Motor neuron (in vitro differentiated cells): Measurements from ENCODE around the gene GRIN2A. TPM values are rescaled to one million over a fixed set of nuclear protein-coding genes. Genes with fewer than 3 reads are reported as not detected.

ENCODE experiments used
- ATAC-seq, 8 experiments: fragments of 200-7000 bp; cut with Tn5 transposase; replicated peaks in 6 of 8; 2 replicates each; pipeline ENCODE4 v1.8.0; 2021; ENCODE audit warnings: mild to moderate bottlenecking in 8 of 8, moderate library complexity in 8 of 8
- H3K27ac ChIP-seq, 2 donors: fragments of 250-450 bp; sonication (Bioruptor Pico); 2 replicates each; pipeline ENCODE4 v1.9.0; 2021; ENCODE audit warnings: antibody characterized with exemption in 2 of 2, mild to moderate bottlenecking in 2 of 2, moderate library complexity in 1 of 2
- H3K4me1 ChIP-seq, 2 donors: fragments of 250-450 bp; sonication (Bioruptor Pico); replicated peaks in 1 of 2; 2 replicates each; pipeline ENCODE4 v1.6.1; 2021; ENCODE audit warnings: antibody characterized with exemption in 2 of 2, mild to moderate bottlenecking in 2 of 2, moderate library complexity in 1 of 2
- H3K4me3 ChIP-seq, 5 donors: fragments of 250-450 bp; sonication (Bioruptor Pico); 2 replicates each; pipeline ENCODE4 v1.9.0; 2021; ENCODE audit warnings: antibody characterized with exemption in 5 of 5, mild to moderate bottlenecking in 5 of 5, moderate library complexity in 4 of 5
- WGBS, 10 experiments: fragments of 450-650 bp; shearing (Covaris generic); methylation state at CpG; one replicate each; pipeline ENCODE4 v1.0.0; 2022; 5-methylcytosine and 5-hydroxymethylcytosine counted together
- in situ Hi-C, 9 experiments: fragments of 400-800 bp; cut with MboI; loops; one replicate each; pipeline ENCODE4 v1.15.0; 2021; ENCODE audit warnings: low sequenced_read_pairs in 9 of 9, low pct_unique_long_range_greater_than_20kb in 2 of 9; ENCODE audit not compliant: unreplicated experiment in 9 of 9
- total RNA-seq, 8 experiments: library from RNA; unstranded; fragments of 300-600 nt; gene quantifications; 2 replicates each; pipeline versions ENCODE4 v1.2.3 to v1.2.4, GENCODE V29; 2022

Gene GRIN2A
- 10 to 100 TPM in 1 of 8 experiments, 1 to 10 TPM in 4, under 1 TPM in 3; 0.14 to 21.2 (median 2.9) TPM for total RNA-seq

- H3K4me3 ChIP-seq, result peak within 1 kb of the TSS; percentile 47 to 55 (median 49)
- peak; percentile 10 to 51 (median 33) for ATAC-seq
- H3K4me1 ChIP-seq, result peaks cover 6 to 18% of the 10 kb centered on the region in 2 donors
- 0% methylated on average over 3 to 6 of the region's 64 CpGs; no CpG with 5 or more reads in 8 of the 10 experiments for WGBS, 10 experiments
- in situ Hi-C loops, result loop anchor here in 3 of 9 experiments (5.0 to 25.0 kb wide), 3 partner anchors 920 to 1020 kb away; no protein-coding TSS in a partner anchor
- H3K27ac ChIP-seq, result peak within 1 kb of the TSS in 1 of 2 donors; percentile 3
These were observed at the start of gene GRIN2A for GRCh38 chr16:10182222-10183053. Gene GRIN2A, minus strand, starts transcription at chr16:10182428. Its CDS starts 2,017 bp downstream, at chr16:10180411.

- Histone ChIP-seq H3K27ac (no peak overlapping the region), H3K4me1 (no peaks in the 10 kb centered on the region), H3K4me3 (no peak overlapping the region)
- in situ Hi-C loops, result loop anchor here in 1 of 9 experiments (25.0 kb wide), 1 partner anchor 681 kb away; no protein-coding TSS in a partner anchor
- ATAC-seq, result no peak
- WGBS, 10 experiments, result 0 to 100% (median 40%) methylated on average over 1 to 2 of the region's 2 CpGs; no CpG with 5 or more reads in 3 of the 10 experiments
These were observed 49.3 kb upstream of the GRIN2A start for GRCh38 chr16:10231563-10231962.

GRCh38 chr16:10228779-10229178 is 46.6 kb upstream of the GRIN2A start:
- Histone ChIP-seq H3K4me1 (no peaks in the 10 kb centered on the region), H3K27ac (no peak overlapping the region), H3K4me3 (no peak overlapping the region)
- in situ Hi-C loops, result loop anchor here in 1 of 9 experiments (25.0 kb wide), 1 partner anchor 684 kb away; no protein-coding TSS in a partner anchor
- ATAC-seq, result no peak
- 0 to 80% (median 40%) methylated on average over 1 to 2 of the region's 2 CpGs; no CpG with 5 or more reads in 5 of the 10 experiments for WGBS, 10 experiments

GRCh38 chr16:10226987-10227306 is 44.7 kb upstream of the GRIN2A start:
- no peak for ATAC-seq
- Histone ChIP-seq H3K27ac (no peak overlapping the region), H3K4me1 (no peaks in the 10 kb centered on the region), H3K4me3 (no peak overlapping the region)
- WGBS, 10 experiments, result 0 to 86% (median 37%) methylated on average over 1 of the region's 1 CpG; no CpG with 5 or more reads in 2 of the 10 experiments
- in situ Hi-C loops, result loop anchor here in 1 of 9 experiments (25.0 kb wide), 1 partner anchor 685 kb away; no protein-coding TSS in a partner anchor

- in situ Hi-C loops, result loop anchor here in 1 of 9 experiments (25.0 kb wide), 1 partner anchor 686 kb away; no protein-coding TSS in a partner anchor
- no peak overlapping the region for H3K4me3 ChIP-seq
- no peak for ATAC-seq
- H3K27ac ChIP-seq, result no peak overlapping the region
- WGBS, 10 experiments, result 20 to 95% (median 69%) methylated on average over 1 to 9 of the region's 9 CpGs
- no peaks in the 10 kb centered on the region for H3K4me1 ChIP-seq
These were observed 44.1 kb upstream of the GRIN2A start for GRCh38 chr16:10226141-10226986.

GRCh38 chr16:10225653-10226052 is 43.4 kb upstream of the GRIN2A start:
- Histone ChIP-seq H3K4me3 (no peak overlapping the region), H3K27ac (no peak overlapping the region), H3K4me1 (no peaks in the 10 kb centered on the region)
- 0 to 100% (median 83%) methylated on average over 1 to 6 of the region's 6 CpGs for WGBS, 10 experiments
- in situ Hi-C loops, result loop anchor here in 1 of 9 experiments (25.0 kb wide), 1 partner anchor 687 kb away; no protein-coding TSS in a partner anchor
- no peak for ATAC-seq

GRCh38 chr16:10224850-10225249 is 42.6 kb upstream of the GRIN2A start:
- no peak overlapping the region for H3K27ac ChIP-seq
- no peak for ATAC-seq
- no peaks in the 10 kb centered on the region for H3K4me1 ChIP-seq
- H3K4me3 ChIP-seq, result no peak overlapping the region
- 71 to 100% (median 98%) methylated on average over 1 to 4 of the region's 4 CpGs for WGBS, 10 experiments
- in situ Hi-C loops, result loop anchor here in 1 of 9 experiments (25.0 kb wide), 1 partner anchor 687 kb away; no protein-coding TSS in a partner anchor

- H3K4me1 ChIP-seq, result no peaks in the 10 kb centered on the region
- H3K27ac ChIP-seq, result no peak overlapping the region
- ATAC-seq, result no peak
- WGBS, 10 experiments, result 0 to 83% (median 35%) methylated on average over 1 to 3 of the region's 3 CpGs; no CpG with 5 or more reads in 2 of the 10 experiments
- in situ Hi-C loops, result no loop called here
- no peak overlapping the region for H3K4me3 ChIP-seq
These were observed 38.7 kb upstream of the GRIN2A start for GRCh38 chr16:10220942-10221341.

GRCh38 chr16:10219742-10220141 is 37.5 kb upstream of the GRIN2A start:
- 13 to 79% (median 56%) methylated on average over 1 to 4 of the region's 4 CpGs; no CpG with 5 or more reads in 1 of the 10 experiments for WGBS, 10 experiments
- no peak for ATAC-seq
- H3K27ac ChIP-seq, result no peak overlapping the region
- in situ Hi-C loops, result no loop called here
- H3K4me1 ChIP-seq, result no peaks in the 10 kb centered on the region
- no peak overlapping the region for H3K4me3 ChIP-seq

GRCh38 chr16:10218490-10219206 is 36.4 kb upstream of the GRIN2A start:
- ATAC-seq, result no peak
- Histone ChIP-seq H3K4me3 (no peak overlapping the region), H3K4me1 (no peaks in the 10 kb centered on the region), H3K27ac (no peak overlapping the region)
- in situ Hi-C loops, result no loop called here
- 33 to 93% (median 79%) methylated on average over 1 to 15 of the region's 15 CpGs; no CpG with 5 or more reads in 1 of the 10 experiments for WGBS, 10 experiments

- Histone ChIP-seq H3K4me1 (no peaks in the 10 kb centered on the region), H3K27ac (no peak overlapping the region), H3K4me3 (no peak overlapping the region)
- ATAC-seq, result no peak
- in situ Hi-C loops, result no loop called here
- WGBS, 10 experiments, result 18 to 100% (median 68%) methylated on average over 2 to 4 of the region's 4 CpGs; no CpG with 5 or more reads in 4 of the 10 experiments
These were observed 31.5 kb upstream of the GRIN2A start for GRCh38 chr16:10213748-10214147.

- peak in 3 of 8 experiments; percentile 83 to 91 (median 90) for ATAC-seq
These were observed 28.7 kb upstream of the GRIN2A start for GRCh38 chr16:10210944-10211343.

More at GRCh38 chr16:10210944-10211343, 28.7 kb upstream of the GRIN2A start:
- no peak overlapping the region for H3K27ac ChIP-seq
- in situ Hi-C loops, result no loop called here
- H3K4me3 ChIP-seq, result no peak overlapping the region
- H3K4me1 ChIP-seq, result no peaks in the 10 kb centered on the region
- WGBS, 10 experiments, result 44% methylated on average over 1 of the region's 6 CpGs; no CpG with 5 or more reads in 9 of the 10 experiments
